ENCODE measurements around the gene INTS11. TPM values are rescaled to one million over a fixed set of nuclear protein-coding genes. Genes with fewer than 3 reads are reported as not detected.
"Not testable (repeated sequence)": the region's sequence is repeated elsewhere in the genome, so short reads cannot be mapped to it uniquely, and the experiment has no call there.

The INTS11 gene
- total RNA-seq, 4 donors from 2014 or later: 61.5 to 82.0 (median 63.6) TPM

- Histone ChIP-seq H3K27ac (peak overlapping the region; percentile 50 to 87 (median 82)), H3K27me3 (no peaks in the 10 kb centered on the region), H3K9me3 (no peaks in the 10 kb centered on the region), H3K4me1 (peaks cover 20 to 74% (median 40%) of the 10 kb centered on the region in 3 donors), H3K4me3 (no peak overlapping the region), H3K36me3 (peaks cover 20 to 84% (median 31%) of the 10 kb centered on the region in 3 donors)
- TF ChIP-seq POLR2A (IDR thresholded peaks at IDR 0.05) (no peak), CTCF (IDR thresholded peaks at IDR 0.05) (no peak)
- DNase-seq: no peak
- 33 to 36% methylated on average over 3 to 9 of the region's 9 CpGs for WGBS, 2 donors
- intact Hi-C loops (cut with DNase I): no loop called here
Observed at GRCh38 chr1:1318131-1318652, 6.3 kb downstream of the INTS11 start.

- intact Hi-C loops (cut with DNase I): no loop called here
- WGBS, 2 donors: 70 to 84% methylated on average over 6 of the region's 6 CpGs
- H3K36me3 ChIP-seq: peaks cover 28 to 85% (median 39%) of the 10 kb centered on the region in 3 donors
Observed at GRCh38 chr1:1317420-1317819, 7.0 kb downstream of the INTS11 start.

DNA sequence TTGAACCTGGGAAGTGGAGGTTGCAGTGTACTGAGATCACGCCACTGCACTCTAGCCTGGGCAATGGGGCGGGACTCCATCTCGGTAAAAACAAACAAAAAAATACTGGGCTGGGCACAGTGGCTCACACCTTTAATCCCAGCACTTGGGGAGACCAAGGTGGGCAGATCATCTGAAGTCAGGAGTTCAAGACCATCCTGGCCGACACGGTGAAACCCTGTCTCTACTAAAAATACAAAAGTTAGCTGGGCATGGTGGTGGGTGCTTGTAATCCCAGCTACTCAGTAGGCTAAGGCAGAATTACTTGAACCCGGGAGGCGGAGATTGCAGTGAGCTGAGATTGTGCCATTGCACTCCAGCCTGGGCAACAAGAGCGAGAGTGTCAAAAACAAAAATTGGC is 8.3 kb downstream of the INTS11 start:
- H3K9me3 ChIP-seq; DNase-seq; intact Hi-C loops (cut with DNase I); H3K27me3 ChIP-seq; H3K4me3 ChIP-seq: not testable (repeated sequence)
- Histone ChIP-seq H3K4me1 (peaks cover 15 to 62% (median 24%) of the 10 kb centered on the region in 3 donors), H3K36me3 (peaks cover 35 to 87% (median 40%) of the 10 kb centered on the region in 3 donors), H3K27ac (peak overlapping the region in 1 of 4 donors; percentile 87)
- WGBS, 2 donors: 81 to 87% methylated on average over 8 of the region's 8 CpGs

More at GRCh38 chr1:1317420-1317819, 7.0 kb downstream of the INTS11 start:
- Histone ChIP-seq H3K4me3 (no peak overlapping the region), H3K4me1 (peaks cover 15 to 66% (median 34%) of the 10 kb centered on the region in 3 donors), H3K27me3 (no peaks in the 10 kb centered on the region), H3K27ac (peak overlapping the region; percentile 50 to 87 (median 82)), H3K9me3 (no peaks in the 10 kb centered on the region)
- no peak for DNase-seq
- TF ChIP-seq POLR2A (IDR thresholded peaks at IDR 0.05) (no peak), CTCF (IDR thresholded peaks at IDR 0.05) (no peak)

GRCh38 chr1:1315435-1315954 is 9.0 kb downstream of the INTS11 start:
- Histone ChIP-seq H3K9me3 (no peaks in the 10 kb centered on the region), H3K36me3 (peaks cover 39 to 87% (median 40%) of the 10 kb centered on the region in 3 donors), H3K4me1 (peaks cover 22 to 62% (median 22%) of the 10 kb centered on the region in 3 donors), H3K27me3 (no peaks in the 10 kb centered on the region), H3K4me3 (no peak overlapping the region), H3K27ac (peak overlapping the region in 1 of 4 donors; percentile 17)
- intact Hi-C loops (cut with DNase I): no loop called here
- 81 to 84% methylated on average over 3 to 8 of the region's 26 CpGs for WGBS, 2 donors
- TF ChIP-seq POLR2A (IDR thresholded peaks at IDR 0.05): no peak
- no peak for TF ChIP-seq CTCF (IDR thresholded peaks at IDR 0.05)
- DNase-seq: no peak

- Histone ChIP-seq H3K27ac (peak overlapping the region in 1 of 4 donors; percentile 17), H3K9me3 (no peaks in the 10 kb centered on the region), H3K4me3 (no peak overlapping the region), H3K36me3 (peaks cover 39 to 85% (median 40%) of the 10 kb centered on the region in 3 donors), H3K4me1 (peaks cover 29 to 64% (median 29%) of the 10 kb centered on the region in 3 donors), H3K27me3 (no peaks in the 10 kb centered on the region)
- intact Hi-C loops (cut with DNase I): no loop called here
- TF ChIP-seq POLR2A (IDR thresholded peaks at IDR 0.05) (no peak), CTCF (IDR thresholded peaks at IDR 0.05) (no peak)
- DNase-seq: no peak
- 88 to 95% methylated on average over 11 to 22 of the region's 23 CpGs for WGBS, 2 donors
Observed at GRCh38 chr1:1314678-1315335, 9.7 kb downstream of the INTS11 start.
